ENCODE data around the gene PCGF1.
"Not testable (repeated sequence)": the region's sequence is repeated elsewhere in the genome, so short reads cannot be mapped to it uniquely, and the experiment has no call there.

Gene PCGF1

DNA sequence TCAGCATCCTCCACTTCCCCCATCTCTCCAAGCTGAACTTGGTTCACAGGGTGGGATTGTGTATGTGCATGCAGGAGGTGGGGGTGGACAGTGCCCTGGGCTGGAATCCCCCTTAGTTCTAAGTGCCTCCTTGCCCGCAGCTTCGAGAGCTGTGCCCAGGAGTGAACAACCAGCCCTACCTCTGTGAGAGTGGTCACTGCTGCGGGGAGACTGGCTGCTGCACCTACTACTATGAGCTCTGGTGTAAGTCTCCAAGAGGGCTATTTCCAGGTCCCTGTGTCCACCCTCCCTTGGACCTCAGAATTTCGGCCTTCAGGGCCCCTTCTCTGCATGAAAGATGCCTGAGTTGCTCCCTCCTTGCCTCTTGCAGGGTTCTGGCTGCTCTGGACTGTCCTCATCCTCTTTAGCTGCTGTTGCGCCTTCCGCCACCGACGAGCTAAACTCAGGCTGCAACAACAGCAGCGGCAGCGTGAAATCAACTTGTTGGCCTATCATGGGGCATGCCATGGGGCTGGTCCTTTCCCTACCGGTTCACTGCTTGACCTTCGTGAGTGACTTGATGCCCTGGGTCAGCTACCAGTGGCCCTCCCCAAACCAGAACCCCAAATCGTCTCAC lies 47.9 kb downstream of the PCGF1 start:
- H3K9me3 ChIP-seq (ENCODE audit: control insufficient read depth in 5 of 5, low read length in 5 of 5); H3K27me3 ChIP-seq (ENCODE audit: control insufficient read depth in 5 of 5, insufficient read depth in 4 of 5, low read length in 5 of 5); H3K27ac ChIP-seq (ENCODE audit: low read depth, low read length); H3K4me3 ChIP-seq (ENCODE audit: low read depth in 1 of 5, low read length in 5 of 5); H3K9ac ChIP-seq (ENCODE audit: low read length in 5 of 5): not testable (repeated sequence)
- peaks cover 11 to 46% (median 41%) of the 10 kb centered on the region in 5 donors for H3K4me1 ChIP-seq (ENCODE audit: control insufficient read depth in 5 of 5, insufficient read depth in 5 of 5, low read length in 5 of 5)
- H3K36me3 ChIP-seq (ENCODE audit: control insufficient read depth in 5 of 5, insufficient read depth in 5 of 5, low read length in 5 of 5), result peaks cover 0 to 24% (median 21%) of the 10 kb centered on the region in 5 donors

DNA sequence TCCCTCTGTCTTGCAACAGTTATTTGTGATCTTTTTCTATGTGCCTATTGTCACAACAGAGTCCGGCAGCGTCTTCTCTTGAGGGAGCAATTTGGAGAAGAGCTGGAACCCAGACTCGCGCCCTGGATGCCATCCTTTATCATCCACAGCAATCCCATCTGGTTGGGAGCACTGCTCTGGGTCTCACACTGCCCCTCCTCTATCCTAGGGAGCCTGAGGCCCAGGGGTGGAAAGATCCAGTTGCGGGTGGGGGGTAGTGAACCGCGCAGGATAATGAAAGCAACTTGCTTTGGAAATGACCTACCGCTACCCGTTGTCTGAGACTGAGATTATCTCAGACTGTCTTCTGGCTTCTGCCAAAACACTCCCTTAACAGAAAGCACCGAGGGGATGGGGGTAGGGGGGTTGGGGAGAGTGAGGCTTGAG lies 48.5 kb downstream of the PCGF1 start:
- peaks cover 11 to 44% (median 39%) of the 10 kb centered on the region in 5 donors for H3K4me1 ChIP-seq (ENCODE audit: control insufficient read depth in 5 of 5, insufficient read depth in 5 of 5, low read length in 5 of 5)
- H3K4me3 ChIP-seq (ENCODE audit: low read depth in 1 of 5, low read length in 5 of 5), result peak overlapping the region; percentile 76 to 97 (median 86)
- peak overlapping the region; percentile 49 for H3K27ac ChIP-seq (ENCODE audit: low read depth, low read length)
- no peaks in the 10 kb centered on the region for H3K9me3 ChIP-seq (ENCODE audit: control insufficient read depth in 5 of 5, low read length in 5 of 5)
- peak overlapping the region in 4 of 5 donors; percentile 46 to 78 (median 68) for H3K9ac ChIP-seq (ENCODE audit: low read length in 5 of 5)
- H3K27me3 ChIP-seq (ENCODE audit: control insufficient read depth in 5 of 5, insufficient read depth in 4 of 5, low read length in 5 of 5), result no peaks in the 10 kb centered on the region
- peaks cover 0 to 24% (median 21%) of the 10 kb centered on the region in 5 donors for H3K36me3 ChIP-seq (ENCODE audit: control insufficient read depth in 5 of 5, insufficient read depth in 5 of 5, low read length in 5 of 5)

DNA sequence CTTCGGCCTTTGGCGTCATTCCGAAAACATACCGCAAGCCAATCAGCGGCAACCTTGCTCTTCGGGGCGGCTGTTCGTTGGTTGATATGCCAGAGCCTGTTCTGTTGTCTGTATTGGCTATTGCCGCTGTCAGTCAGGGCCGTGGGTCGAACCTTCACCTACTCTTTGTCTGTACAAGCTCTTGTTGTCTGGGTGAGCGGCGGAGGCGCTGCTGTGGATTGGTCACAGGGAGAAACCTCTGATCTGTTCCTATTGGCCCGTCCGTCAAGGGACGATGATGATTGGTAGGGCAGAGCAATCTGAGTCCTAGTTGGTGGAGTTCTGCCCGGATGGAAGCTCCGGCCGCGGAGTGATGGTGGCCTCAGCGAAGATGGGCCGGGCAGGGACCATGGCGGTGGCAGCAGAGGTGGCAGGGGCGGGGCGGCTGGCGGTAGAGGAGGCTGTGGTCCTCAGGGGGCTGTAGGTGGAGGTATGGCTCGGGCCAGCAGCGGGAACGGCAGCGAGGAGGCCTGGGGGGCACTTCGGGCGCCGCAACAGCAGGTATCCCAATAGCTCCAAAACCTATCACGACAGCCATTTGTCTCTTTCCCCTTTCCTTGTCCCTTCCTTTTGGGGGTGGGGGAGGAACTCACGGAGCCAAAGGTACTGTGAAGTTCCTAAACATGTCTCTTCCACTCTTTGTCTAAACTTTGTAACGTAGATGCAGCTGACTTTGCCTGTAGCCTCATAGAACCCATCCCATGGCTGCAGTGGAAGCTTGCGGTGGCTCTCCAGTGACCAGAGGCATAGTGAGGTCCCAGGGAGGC lies 49.2 kb downstream of the PCGF1 start, which contains the start of gene WBP1:
TSS of gene WBP1 (plus strand) at position 307 of the 806 bp plus-strand sequence. CDS start at position 472, 165 bp downstream.
- Histone ChIP-seq H3K27me3 (ENCODE audit: control insufficient read depth in 5 of 5, insufficient read depth in 4 of 5, low read length in 5 of 5) (no peaks in the 10 kb centered on the region), H3K9ac (ENCODE audit: low read length in 5 of 5) (peak within 1 kb of the TSS; percentile 68 to 89 (median 86)), H3K9me3 (ENCODE audit: control insufficient read depth in 5 of 5, low read length in 5 of 5) (no peaks in the 10 kb centered on the region), H3K4me1 (ENCODE audit: control insufficient read depth in 5 of 5, insufficient read depth in 5 of 5, low read length in 5 of 5) (peaks cover 11 to 44% (median 39%) of the 10 kb centered on the region in 5 donors), H3K27ac (ENCODE audit: low read depth, low read length) (peak within 1 kb of the TSS; percentile 97), H3K36me3 (ENCODE audit: control insufficient read depth in 5 of 5, insufficient read depth in 5 of 5, low read length in 5 of 5) (peaks cover 0 to 24% (median 21%) of the 10 kb centered on the region in 5 donors), H3K4me3 (ENCODE audit: low read depth in 1 of 5, low read length in 5 of 5) (peak within 1 kb of the TSS; percentile 83 to 97 (median 86))

DNA sequence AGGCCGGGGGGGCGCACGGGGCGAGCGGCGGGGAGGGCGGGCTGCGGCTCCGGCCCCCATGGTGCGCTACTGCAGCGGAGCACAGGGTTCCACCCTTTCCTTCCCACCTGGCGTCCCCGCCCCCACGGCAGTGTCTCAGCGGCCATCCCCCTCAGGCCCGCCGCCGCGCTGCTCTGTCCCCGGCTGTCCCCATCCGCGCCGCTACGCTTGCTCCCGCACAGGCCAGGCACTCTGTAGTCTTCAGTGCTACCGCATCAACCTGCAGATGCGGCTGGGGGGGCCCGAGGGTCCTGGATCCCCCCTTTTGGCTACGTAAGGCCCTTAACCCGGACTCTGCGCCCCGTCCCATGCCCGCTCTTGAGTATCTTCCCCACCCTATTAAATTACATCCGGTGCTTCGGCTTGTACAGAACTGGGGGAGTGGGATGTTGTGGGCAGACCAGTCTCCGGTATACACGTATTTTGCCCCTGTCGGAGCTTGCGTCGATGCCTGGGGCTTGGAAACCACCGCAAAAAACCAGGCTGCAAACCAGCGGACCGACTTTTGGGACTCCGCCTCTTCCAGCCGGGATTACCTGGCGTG lies 49.9 kb downstream of the PCGF1 start:
- Histone ChIP-seq H3K27me3 (ENCODE audit: control insufficient read depth in 5 of 5, insufficient read depth in 4 of 5, low read length in 5 of 5) (no peaks in the 10 kb centered on the region), H3K4me3 (ENCODE audit: low read depth in 1 of 5, low read length in 5 of 5) (peak overlapping the region; percentile 83 to 91 (median 86)), H3K36me3 (ENCODE audit: control insufficient read depth in 5 of 5, insufficient read depth in 5 of 5, low read length in 5 of 5) (peaks cover 0 to 18% (median 17%) of the 10 kb centered on the region in 5 donors), H3K27ac (ENCODE audit: low read depth, low read length) (peak overlapping the region; percentile 97), H3K9me3 (ENCODE audit: control insufficient read depth in 5 of 5, low read length in 5 of 5) (no peaks in the 10 kb centered on the region), H3K4me1 (ENCODE audit: control insufficient read depth in 5 of 5, insufficient read depth in 5 of 5, low read length in 5 of 5) (peaks cover 11 to 44% (median 39%) of the 10 kb centered on the region in 5 donors), H3K9ac (ENCODE audit: low read length in 5 of 5) (peak overlapping the region; percentile 68 to 89 (median 86))

DNA sequence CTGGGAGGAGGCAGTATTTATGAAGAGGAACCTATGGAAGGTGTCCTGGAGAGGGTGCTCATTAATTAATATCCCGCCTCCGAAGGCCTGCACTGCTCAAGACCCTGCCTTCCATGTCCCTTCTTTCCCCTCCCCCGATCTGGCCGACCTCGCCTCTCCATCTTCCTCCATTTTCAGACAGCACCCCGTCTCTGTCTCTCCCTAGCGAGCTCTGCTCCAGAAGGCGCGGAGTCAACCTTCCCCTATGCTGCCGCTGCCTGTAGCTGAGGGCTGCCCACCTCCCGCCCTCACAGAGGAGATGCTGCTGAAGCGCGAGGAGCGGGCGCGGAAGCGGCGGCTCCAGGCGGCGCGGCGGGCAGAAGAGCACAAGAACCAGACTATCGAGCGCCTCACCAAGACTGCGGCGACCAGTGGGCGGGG lies 50.4 kb downstream of the PCGF1 start:
- Histone ChIP-seq H3K9me3 (ENCODE audit: control insufficient read depth in 5 of 5, low read length in 5 of 5) (no peaks in the 10 kb centered on the region), H3K27ac (ENCODE audit: low read depth, low read length) (peak overlapping the region; percentile 97), H3K27me3 (ENCODE audit: control insufficient read depth in 5 of 5, insufficient read depth in 4 of 5, low read length in 5 of 5) (no peaks in the 10 kb centered on the region), H3K4me1 (ENCODE audit: control insufficient read depth in 5 of 5, insufficient read depth in 5 of 5, low read length in 5 of 5) (peaks cover 11 to 44% (median 39%) of the 10 kb centered on the region in 5 donors), H3K9ac (ENCODE audit: low read length in 5 of 5) (peak overlapping the region in 4 of 5 donors; percentile 38 to 68 (median 53)), H3K36me3 (ENCODE audit: control insufficient read depth in 5 of 5, insufficient read depth in 5 of 5, low read length in 5 of 5) (peaks cover 0 to 13% (median 12%) of the 10 kb centered on the region in 5 donors), H3K4me3 (ENCODE audit: low read depth in 1 of 5, low read length in 5 of 5) (peak overlapping the region; percentile 68 to 88 (median 86))

Measured in subcutaneous abdominal adipose tissue (tissue), 5 donors.